ENCODE measurements around the gene IGFL2.

DNA sequence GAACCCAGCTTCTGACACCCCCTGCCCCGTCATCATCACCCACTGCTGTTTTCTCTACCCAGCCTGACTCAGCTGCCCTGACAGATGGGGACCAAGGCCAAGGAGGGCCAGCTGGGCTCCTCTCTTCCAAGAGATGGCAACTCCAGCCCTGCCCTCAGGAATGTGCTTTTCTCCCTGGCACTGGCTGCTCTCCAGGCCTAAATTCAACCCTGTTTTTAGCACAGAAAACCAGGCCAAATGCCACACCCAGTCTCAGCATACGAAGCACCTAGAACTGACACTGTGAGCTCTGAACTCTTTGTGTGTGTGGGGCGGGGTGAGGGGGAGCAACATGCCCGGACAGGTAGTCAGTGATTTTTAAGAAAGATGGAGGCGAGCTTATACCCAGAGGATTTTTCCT, 58.1 kb downstream of the IGFL2 start:
- TF ChIP-seq, protein P1, sequence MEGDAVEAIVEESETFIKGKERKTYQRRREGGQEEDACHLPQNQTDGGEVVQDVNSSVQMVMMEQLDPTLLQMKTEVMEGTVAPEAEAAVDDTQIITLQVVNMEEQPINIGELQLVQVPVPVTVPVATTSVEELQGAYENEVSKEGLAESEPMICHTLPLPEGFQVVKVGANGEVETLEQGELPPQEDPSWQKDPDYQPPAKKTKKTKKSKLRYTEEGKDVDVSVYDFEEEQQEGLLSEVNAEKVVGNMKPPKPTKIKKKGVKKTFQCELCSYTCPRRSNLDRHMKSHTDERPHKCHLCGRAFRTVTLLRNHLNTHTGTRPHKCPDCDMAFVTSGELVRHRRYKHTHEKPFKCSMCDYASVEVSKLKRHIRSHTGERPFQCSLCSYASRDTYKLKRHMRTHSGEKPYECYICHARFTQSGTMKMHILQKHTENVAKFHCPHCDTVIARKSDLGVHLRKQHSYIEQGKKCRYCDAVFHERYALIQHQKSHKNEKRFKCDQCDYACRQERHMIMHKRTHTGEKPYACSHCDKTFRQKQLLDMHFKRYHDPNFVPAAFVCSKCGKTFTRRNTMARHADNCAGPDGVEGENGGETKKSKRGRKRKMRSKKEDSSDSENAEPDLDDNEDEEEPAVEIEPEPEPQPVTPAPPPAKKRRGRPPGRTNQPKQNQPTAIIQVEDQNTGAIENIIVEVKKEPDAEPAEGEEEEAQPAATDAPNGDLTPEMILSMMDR (conservative IDR thresholded peaks at IDR 0.05): no peak
- TF ChIP-seq EZH2 (IDR thresholded peaks at IDR 0.05; ENCODE audit: low read depth): no peak
